ENCODE data around the gene KRTCAP2.
"Not testable (repeated sequence)": the region's sequence is repeated elsewhere in the genome, so short reads cannot be mapped to it uniquely, and the experiment has no call there.

The KRTCAP2 gene

GRCh38 chr1:155172732-155173477, at the start of gene KRTCAP2:
Gene KRTCAP2 (minus strand): TSS chr1:155173304. CDS start chr1:155173224, 80 bp downstream.
- DNase-seq, result peak; percentile 96 to 98 (median 96)

GRCh38 chr1:155220211-155220965, 47.3 kb upstream of the KRTCAP2 start:
- DNase-seq, result peak in 1 of 3 donors; percentile 41

- DNase-seq, result peak in 1 of 3 donors; percentile 38
Observed at GRCh38 chr1:155219592-155220031, 46.5 kb upstream of the KRTCAP2 start.

- DNase-seq, result peak; percentile 55 to 69 (median 68)
Observed at GRCh38 chr1:155218854-155219591, 45.9 kb upstream of the KRTCAP2 start.

GRCh38 chr1:155214702-155215101, 41.6 kb upstream of the KRTCAP2 start:
- DNase-seq, result not testable (repeated sequence)

GRCh38 chr1:155212051-155212440, 38.9 kb upstream of the KRTCAP2 start:
- DNase-seq, result not testable (repeated sequence)

GRCh38 chr1:155211381-155212050, 38.4 kb upstream of the KRTCAP2 start:
- DNase-seq, result not testable (repeated sequence)

GRCh38 chr1:155210314-155211104, 37.4 kb upstream of the KRTCAP2 start:
- DNase-seq, result peak; percentile 65 to 76 (median 71)

- no peak for DNase-seq
Observed at GRCh38 chr1:155209312-155209721, 36.2 kb upstream of the KRTCAP2 start.

GRCh38 chr1:155208541-155209311, 35.6 kb upstream of the KRTCAP2 start, which contains the start of gene MTX1:
Gene MTX1 (plus strand): TSS chr1:155208695. CDS start chr1:155208805, 110 bp downstream.
- DNase-seq, result peak; percentile 83 to 94 (median 86)

GRCh38 chr1:155207806-155208540, 34.9 kb upstream of the KRTCAP2 start, which contains the start of gene THBS3:
Gene THBS3 (minus strand): TSS chr1:155207897. CDS start chr1:155207876, 21 bp downstream.
- peak in 2 of 3 donors; percentile 70 to 81 for DNase-seq

GRCh38 chr1:155206891-155207805, 34.0 kb upstream of the KRTCAP2 start:
- peak; percentile 77 to 86 (median 78) for DNase-seq

- no peak for DNase-seq
Observed at GRCh38 chr1:155205969-155206593, 33.0 kb upstream of the KRTCAP2 start.

- no peak for DNase-seq
Observed at GRCh38 chr1:155205035-155205434, 31.9 kb upstream of the KRTCAP2 start.

- DNase-seq, result peak in 1 of 3 donors; percentile 14
Observed at GRCh38 chr1:155202731-155203515, 29.8 kb upstream of the KRTCAP2 start.

- DNase-seq, result peak in 1 of 3 donors; percentile 14
Observed at GRCh38 chr1:155202198-155202597, 29.1 kb upstream of the KRTCAP2 start.

- peak in 1 of 3 donors; percentile 15 for DNase-seq
Observed at GRCh38 chr1:155200920-155201319, 27.8 kb upstream of the KRTCAP2 start.

Data from suppressor macrophage treated with lipopolysaccharide for 1 hour (primary cell).